K562 (cell line): ENCODE data around the gene NOTCH3. TPM values are rescaled to one million over a fixed set of nuclear protein-coding genes. Genes with fewer than 3 reads are reported as not detected.

ENCODE experiments used
- ATF1 ChIP-seq, 2 experiments: fragments of 450-650 bp in 1 of 2; IDR thresholded peaks; 2 replicates each; pipeline ENCODE4 v1.6.1; 2016; ENCODE audit warnings: missing compliant biosample characterization in 1 of 2, missing genetic modification characterization in 1 of 2
- CEBPB ChIP-seq: fragments of 450-650 bp; IDR thresholded peaks from 2 replicates; pipeline ENCODE4 v1.6.1; 2016; ENCODE audit warnings: missing genetic modification characterization, missing compliant biosample characterization
- CXXC5 ChIP-seq: fragments of 250-450 bp; sonication (Bioruptor Pico); IDR thresholded peaks from 2 replicates; pipeline ENCODE4 v1.8.0; 2022; ENCODE audit warnings: inconsistent platforms, mild to moderate bottlenecking, moderate library complexity
- EHMT2 ChIP-seq: fragments of 450-650 bp; IDR thresholded peaks from 2 replicates; pipeline ENCODE4 v1.6.1; 2018; ENCODE audit warnings: antibody characterized with exemption
- EP400 ChIP-seq: fragments of 450-650 bp; IDR thresholded peaks from 2 replicates; pipeline ENCODE4 v1.6.1; 2017; ENCODE audit warnings: antibody characterized with exemption, mild to moderate bottlenecking, moderate library complexity
- ESRRA ChIP-seq: fragments of 450-650 bp; IDR thresholded peaks from 2 replicates; pipeline ENCODE4 v1.6.1; 2014; ENCODE audit warnings: low read depth, mild to moderate bottlenecking, moderate library complexity, borderline replicate concordance
- ETV6 ChIP-seq, 3 experiments: fragments of 150-350 bp in 1 of 3; sonication (generic) in 1 of 3; formaldehyde crosslinking in 1 of 3; IDR thresholded peaks; 2 replicates each; pipeline versions ENCODE4 v1.6.1 to v1.8.0; 2014 to 2022; ENCODE audit warnings: borderline replicate concordance in 2 of 3, low read depth in 2 of 3, antibody characterized with exemption in 1 of 3, low read length in 1 of 3, mild to moderate bottlenecking in 1 of 3, missing genetic modification reagents in 1 of 3
- FOXP4 ChIP-seq: sonication (generic); formaldehyde crosslinking; IDR thresholded peaks from 2 replicates; pipeline ENCODE4 v1.8.0; 2022; ENCODE audit warnings: mild to moderate bottlenecking, missing genetic modification reagents, borderline replicate concordance
- HLTF ChIP-seq: fragments of 450-650 bp; IDR thresholded peaks from 2 replicates; pipeline ENCODE4 v1.6.1; 2016
- HMG20A ChIP-seq: fragments of 450-650 bp; formaldehyde crosslinking; conservative IDR thresholded peaks from 2 replicates; pipeline ENCODE4 v1.4.0; 2020; ENCODE audit warnings: mild to moderate bottlenecking, mixed read lengths
- HNRNPLL ChIP-seq: fragments of 200-400 bp; formaldehyde crosslinking; IDR thresholded peaks from 2 replicates; pipeline ENCODE4 v1.6.1; 2017; ENCODE audit warnings: low read length, low read depth, mild to moderate bottlenecking; ENCODE audit not compliant: poor library complexity, severe bottlenecking
- IFI16 ChIP-seq: fragments of 250-450 bp; sonication (Bioruptor Pico); IDR thresholded peaks from 2 replicates; pipeline ENCODE4 v2.1.2; 2022; ENCODE audit warnings: mild to moderate bottlenecking, inconsistent platforms
- KAT8 ChIP-seq: fragments of 450-650 bp; IDR thresholded peaks from 2 replicates; pipeline ENCODE4 v1.6.1; 2016; ENCODE audit warnings: low read depth, mild to moderate bottlenecking
- KLF16 ChIP-seq: IDR thresholded peaks from 2 replicates; pipeline ENCODE4 v1.6.1; 2016; ENCODE audit warnings: antibody characterized with exemption
- NR2C2 ChIP-seq, 2 experiments: fragments of 200-800 bp in 1 of 2; sonication (Bioruptor generic) in 1 of 2; sonication (generic) in 1 of 2; formaldehyde crosslinking in 1 of 2; IDR thresholded peaks; 2 replicates each; pipeline versions ENCODE4 v1.6.1 to v1.8.0; 2016 to 2022; ENCODE audit warnings: mild to moderate bottlenecking in 1 of 2, missing compliant biosample characterization in 1 of 2, missing genetic modification characterization in 1 of 2, missing genetic modification reagents in 1 of 2
- OTX1 ChIP-seq: fragments of 450-650 bp; formaldehyde crosslinking; IDR thresholded peaks from 2 replicates; pipeline ENCODE4 v1.4.0; 2022; ENCODE audit warnings: mild to moderate bottlenecking
- POLR2AphosphoS5 ChIP-seq: IDR thresholded peaks from 2 replicates; pipeline ENCODE4 v1.6.1; 2011; ENCODE audit warnings: mild to moderate bottlenecking, low read depth, low read length, moderate library complexity; ENCODE audit not compliant: control insufficient read depth, insufficient read depth
- PTBP1 ChIP-seq: fragments of 200-400 bp; formaldehyde crosslinking; IDR thresholded peaks from 2 replicates; pipeline ENCODE4 v1.6.1; 2017; ENCODE audit warnings: low read depth, low read length
- TAF9B ChIP-seq: fragments of 450-650 bp; IDR thresholded peaks from 2 replicates; pipeline ENCODE4 v1.6.1; 2018; ENCODE audit warnings: mild to moderate bottlenecking; ENCODE audit not compliant: partially characterized antibody
- ZNF274 ChIP-seq: IDR thresholded peaks from 2 replicates; pipeline ENCODE4 v1.6.1; 2011; ENCODE audit warnings: low read depth, mild to moderate bottlenecking, low read length, moderate library complexity, borderline replicate concordance
- ZNF280B ChIP-seq: fragments of 250-450 bp; sonication (Bioruptor Pico); IDR thresholded peaks from 2 replicates; pipeline ENCODE4 v1.5.1; 2021; ENCODE audit warnings: mild to moderate bottlenecking
- ZNF41 ChIP-seq: fragments of 250-450 bp; sonication (Bioruptor Pico); conservative IDR thresholded peaks from 2 replicates; pipeline ENCODE4 v1.4.0; 2020; ENCODE audit warnings: mild to moderate bottlenecking
- polyA plus RNA-seq, 8 experiments: library from polyadenylated mRNA; depleted of rRNA in 4 of 8; stranded (reverse) in 5 of 8; unstranded in 3 of 8; fragments of >200 nt; fragmentation: Nextera tagmentation in 2 of 8; fragmentation: Illumina TruSeq in 1 of 8; extraction: Ambion mirVana in 2 of 8; extraction: Trizol in 1 of 8; gene quantifications; 2 replicates each; pipeline versions ENCODE4 v1.2.1 to v1.2.3, GENCODE V29; 2011 to 2014; ENCODE audit warnings: inconsistent platforms in 1 of 8, missing spikeins in 1 of 8
- total RNA-seq, 7 experiments: library from RNA; depleted of rRNA in 6 of 7; stranded (reverse); fragments of >200 nt in 6 of 7; fragmentation: Illumina TruSeq in 2 of 7; extraction: Trizol in 2 of 7; gene quantifications; 2 replicates each; pipeline versions ENCODE4 v1.2.1 to v1.2.3, GENCODE V29; 2011 to 2021; ENCODE audit warnings: low replicate concordance in 1 of 7
- TF ChIP-seq, protein P1 (sequence below), 2 experiments: fragments of 450-650 bp; IDR thresholded peaks; 2 replicates each; pipeline ENCODE4 v1.6.1; 2016

The NOTCH3 gene
- total and polyA plus RNA-seq, 9 of the 15 experiments (the other 6 are each of a cell fraction or from before 2014, with no cell fraction given): under 0.01 to 1.2 (median 0.16) TPM

DNA sequence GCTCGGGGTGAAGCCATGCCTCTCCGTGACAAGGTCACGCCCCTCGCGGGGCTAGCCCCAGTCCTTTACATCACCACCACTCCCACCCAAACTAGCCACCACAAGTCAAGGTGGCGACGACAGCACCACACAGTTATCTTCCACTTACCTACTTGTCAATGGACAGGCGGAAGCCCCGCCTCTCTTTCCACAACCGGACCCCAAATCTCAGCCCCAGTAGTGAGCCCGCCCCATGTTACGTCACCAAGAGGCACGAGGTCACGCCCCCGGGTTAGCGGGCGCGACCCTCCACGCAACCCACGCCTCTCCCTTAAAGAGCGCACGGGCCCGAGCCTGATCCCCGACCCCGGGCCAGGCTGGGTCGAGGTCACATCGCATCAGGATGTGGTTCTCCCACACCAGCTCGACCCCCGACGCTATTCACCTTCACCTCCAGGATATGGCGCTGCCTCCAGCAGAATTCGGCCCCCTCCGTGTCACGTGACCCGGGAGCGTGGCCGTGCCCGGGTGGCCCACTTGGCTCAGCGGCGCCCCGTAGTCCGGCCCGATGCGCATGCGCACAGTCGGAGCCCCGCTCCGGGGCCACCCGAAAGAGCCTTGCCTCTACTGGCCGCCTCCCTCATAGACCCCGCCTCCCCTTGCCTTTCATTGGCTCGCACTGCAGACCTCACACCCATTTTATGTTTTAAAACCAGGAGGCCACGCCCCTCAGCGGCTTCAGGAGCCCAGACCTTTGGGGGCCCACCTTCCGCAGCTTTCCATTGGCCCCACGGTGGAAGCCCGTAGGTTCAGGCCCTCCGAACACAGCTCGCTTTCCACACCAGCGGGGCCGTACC, 75.3 kb downstream of the NOTCH3 start (continued):
- peak; percentile 84 for TF ChIP-seq CXXC5 (CRISPR knock-in tag)
- no peak for TF ChIP-seq EHMT2
- no peak for TF ChIP-seq HMG20A
- peak; percentile 73 for TF ChIP-seq CEBPB
- no peak for TF ChIP-seq ZNF280B
- no peak for TF ChIP-seq ATF1 (CRISPR knock-in tag; IDR thresholded peaks at IDR 0.05)
- TF ChIP-seq ATF1 (tag; IDR thresholded peaks at IDR 0.05): peak; percentile 95
- TF ChIP-seq HLTF: 0 out of 2 replicates have a peak, but pooled peaks have one; percentile 69
- TF ChIP-seq ESRRA: peak; percentile 77
- no peak for TF ChIP-seq PTBP1
- TF ChIP-seq, protein P1, sequence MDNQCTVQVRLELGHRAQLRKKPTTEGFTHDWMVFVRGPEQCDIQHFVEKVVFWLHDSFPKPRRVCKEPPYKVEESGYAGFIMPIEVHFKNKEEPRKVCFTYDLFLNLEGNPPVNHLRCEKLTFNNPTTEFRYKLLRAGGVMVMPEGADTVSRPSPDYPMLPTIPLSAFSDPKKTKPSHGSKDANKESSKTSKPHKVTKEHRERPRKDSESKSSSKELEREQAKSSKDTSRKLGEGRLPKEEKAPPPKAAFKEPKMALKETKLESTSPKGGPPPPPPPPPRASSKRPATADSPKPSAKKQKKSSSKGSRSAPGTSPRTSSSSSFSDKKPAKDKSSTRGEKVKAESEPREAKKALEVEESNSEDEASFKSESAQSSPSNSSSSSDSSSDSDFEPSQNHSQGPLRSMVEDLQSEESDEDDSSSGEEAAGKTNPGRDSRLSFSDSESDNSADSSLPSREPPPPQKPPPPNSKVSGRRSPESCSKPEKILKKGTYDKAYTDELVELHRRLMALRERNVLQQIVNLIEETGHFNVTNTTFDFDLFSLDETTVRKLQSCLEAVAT (IDR thresholded peaks at IDR 0.05): no peak
- TF ChIP-seq TAF9B: no peak
- TF ChIP-seq ZNF41 (CRISPR knock-in tag): 0 out of 2 replicates have a peak, but pooled peaks have one; percentile 10
- no peak for TF ChIP-seq KLF16
- TF ChIP-seq ETV6 (IDR thresholded peaks at IDR 0.05; ENCODE audit: borderline replicate concordance in 1 of 2, low read depth in 2 of 2, low read length in 1 of 2): no peak
- no peak for TF ChIP-seq ETV6 (CRISPR knock-in tag; IDR thresholded peaks at IDR 0.05; ENCODE audit: borderline replicate concordance)
- TF ChIP-seq POLR2AphosphoS5: peak; percentile 35; the same call in 1 of the 2 replicates
- TF ChIP-seq HNRNPLL: peak; percentile 22
- no peak for TF ChIP-seq KAT8
- no peak for TF ChIP-seq FOXP4 (CRISPR knock-in tag)
- no peak for TF ChIP-seq NR2C2 (CRISPR knock-in tag; IDR thresholded peaks at IDR 0.05)
- peak; percentile 89 for TF ChIP-seq NR2C2 (tag; IDR thresholded peaks at IDR 0.05)
- no peak for TF ChIP-seq ZNF274
- peak; percentile 19; the same call in 1 of the 2 replicates for TF ChIP-seq OTX1
- TF ChIP-seq EP400: peak; percentile 97
- TF ChIP-seq IFI16 (CRISPR knock-in tag): no peak
